ENCODE measurements around the gene RSRC1.
A peak's percentile ranks its signal among the peaks of the same experiment; 100 is the strongest.
"Not testable (repeated sequence)": the region's sequence is repeated elsewhere in the genome, so short reads cannot be mapped to it uniquely, and the experiment has no call there.

RSRC1 gene

DNA sequence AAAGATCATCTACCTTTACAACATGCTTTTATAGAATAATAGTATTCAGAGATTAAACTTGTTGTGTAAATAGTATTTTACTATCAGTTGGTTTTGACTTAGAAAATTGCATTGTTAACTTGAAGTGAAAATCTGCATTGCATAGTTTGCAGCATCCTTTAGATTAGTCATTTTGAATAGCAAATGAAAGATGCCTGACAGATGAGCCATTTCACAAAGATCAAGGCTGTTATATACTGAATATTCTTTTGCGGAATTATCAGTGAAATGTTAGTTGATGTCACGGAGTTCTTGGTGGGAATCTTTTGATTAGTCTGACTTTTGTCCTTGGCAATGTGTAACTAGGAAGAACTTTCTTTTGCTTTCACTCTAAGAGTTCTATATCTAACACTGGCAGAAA is 24.5 kb downstream of the RSRC1 start:
- DNase-seq = no peak

DNA sequence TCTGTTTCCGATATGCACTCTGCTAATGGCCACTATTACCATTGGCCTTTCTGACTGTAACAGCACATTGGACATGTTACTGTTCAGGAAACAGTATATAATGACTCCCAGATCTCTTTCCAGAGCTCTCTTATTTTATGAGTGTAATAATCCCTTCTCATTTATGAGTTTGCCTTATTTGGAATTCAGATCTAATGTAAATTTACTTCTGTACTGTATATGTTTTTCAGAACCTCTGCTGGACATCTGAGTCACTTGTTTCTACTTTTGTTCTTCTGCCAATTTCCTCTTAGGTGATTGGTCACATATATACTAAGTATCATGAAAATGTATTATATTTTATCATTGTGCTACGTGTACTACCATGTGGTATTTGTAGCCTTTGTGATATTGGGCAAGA is 30.5 kb downstream of the RSRC1 start:
- DNase-seq = no peak

DNA sequence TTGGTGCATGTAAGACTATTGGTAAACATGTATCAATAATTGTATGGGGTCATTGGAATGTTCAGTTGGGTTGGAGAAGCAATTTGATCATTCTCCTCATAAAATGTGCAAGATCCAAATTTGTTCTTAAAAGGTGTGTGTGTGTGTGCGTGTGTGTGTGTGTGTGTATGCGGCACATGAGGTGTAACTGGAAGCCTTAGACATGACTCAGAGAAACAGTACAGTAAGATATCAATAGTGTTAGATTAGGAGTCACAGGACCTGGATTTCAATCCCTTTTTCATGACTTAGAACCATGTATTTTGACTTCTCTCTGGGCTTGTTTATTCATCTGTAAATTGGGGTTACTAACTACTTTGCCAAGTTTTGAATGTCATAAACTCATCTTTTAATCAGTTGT is 38.3 kb downstream of the RSRC1 start:
- no peak for DNase-seq

DNA sequence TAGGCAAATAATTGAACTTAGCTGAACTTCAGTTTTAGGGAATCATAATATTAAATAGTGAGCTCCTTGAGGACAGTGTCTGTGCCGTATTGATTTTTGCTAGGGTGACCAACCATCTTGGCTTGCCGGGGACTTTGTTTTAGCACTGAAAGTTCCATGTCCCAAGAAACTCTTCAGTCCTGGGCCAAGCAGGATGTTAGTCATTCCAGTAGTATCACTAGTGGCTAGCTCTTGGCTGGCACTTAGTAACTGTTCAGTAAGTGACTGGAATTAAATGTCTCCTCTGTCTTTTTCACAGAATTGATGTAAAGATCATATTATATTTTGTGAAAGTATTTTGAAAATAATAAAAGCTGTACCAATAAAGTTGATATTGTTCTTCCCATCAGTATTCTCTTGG is 42.3 kb downstream of the RSRC1 start:
- DNase-seq = no peak

DNA sequence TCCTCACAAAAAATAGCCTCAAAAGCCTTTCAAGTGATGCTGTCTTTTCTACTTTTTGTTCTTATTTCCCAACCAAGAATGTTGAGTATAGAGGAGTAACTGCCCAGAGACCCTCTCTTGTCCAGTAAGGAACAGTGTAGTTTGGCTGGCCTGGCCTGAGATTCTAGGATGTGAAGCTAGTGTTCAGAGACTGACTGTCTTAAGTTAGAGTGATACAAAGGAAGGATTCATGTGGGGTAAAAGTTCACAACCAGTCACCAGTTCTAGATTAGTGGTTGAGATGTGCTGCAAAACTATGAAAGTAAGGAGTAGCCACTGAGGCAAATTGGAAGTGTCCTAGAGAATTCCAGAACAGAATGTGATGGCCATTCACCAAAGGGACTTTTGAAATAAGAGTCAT is 49.1 kb downstream of the RSRC1 start:
- no peak for DNase-seq

DNA sequence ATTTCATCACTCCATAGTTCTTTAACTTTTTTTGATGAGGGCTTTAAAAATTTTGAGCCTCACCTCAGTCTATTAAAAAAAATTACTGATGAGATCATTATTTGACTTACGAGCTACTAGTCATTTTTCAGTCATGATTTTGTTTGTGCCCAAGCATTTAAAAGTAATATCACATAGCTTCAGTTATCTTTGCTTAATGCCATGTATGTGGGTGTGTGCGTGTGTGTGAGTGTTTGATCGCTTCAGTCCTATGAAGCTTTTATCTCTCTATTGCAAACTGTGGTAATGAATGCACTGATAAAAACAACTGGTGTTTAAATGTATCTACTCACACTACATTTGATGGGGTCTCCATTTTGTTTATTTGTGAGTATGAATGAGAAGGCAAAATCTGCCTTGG is 49.8 kb downstream of the RSRC1 start:
- DNase-seq = no peak

DNA sequence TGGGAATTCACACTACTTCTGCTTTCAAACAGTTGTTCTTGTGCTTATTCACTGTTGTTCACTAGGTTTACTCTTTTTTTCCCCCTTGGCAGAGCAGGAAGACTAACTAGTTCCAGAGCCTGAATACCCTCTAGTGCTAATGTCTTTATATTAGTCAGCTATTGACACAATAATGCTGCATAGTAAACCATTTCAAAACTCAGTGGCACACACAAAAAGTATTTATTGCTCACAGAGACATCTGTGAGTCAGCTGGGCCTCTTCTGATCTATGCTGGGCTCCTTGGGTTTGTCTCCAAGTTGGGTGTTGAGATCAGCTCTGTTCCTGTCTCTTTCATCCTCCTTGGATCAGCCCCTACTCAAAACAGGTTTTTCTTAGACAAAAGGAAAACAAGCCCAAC is 51.1 kb downstream of the RSRC1 start:
- no peak for DNase-seq

DNA sequence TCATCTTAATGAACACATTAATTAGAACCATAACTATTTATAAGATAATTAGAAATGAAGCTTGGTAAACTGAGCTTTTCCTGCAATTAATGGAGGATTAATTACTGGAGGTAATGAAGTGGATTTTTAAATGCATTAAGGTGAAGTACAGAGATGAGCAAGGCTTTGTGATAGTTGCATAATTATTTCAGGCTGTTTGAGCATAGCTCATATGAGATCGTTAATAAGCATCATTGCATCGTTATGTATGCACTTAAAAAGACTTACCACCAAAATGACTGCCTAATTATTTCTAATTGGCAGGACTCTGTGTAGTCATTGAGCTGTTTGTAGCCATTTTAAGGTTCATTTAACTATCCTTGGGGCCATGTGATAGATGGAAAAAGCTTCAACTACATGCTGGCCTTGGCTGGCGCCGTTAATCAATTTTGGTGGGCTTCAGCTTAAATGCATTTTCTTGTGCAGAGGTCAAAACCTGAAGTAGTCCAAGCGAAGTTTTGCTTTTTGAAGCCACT is 55.3 kb downstream of the RSRC1 start:
- no peak for DNase-seq

DNA sequence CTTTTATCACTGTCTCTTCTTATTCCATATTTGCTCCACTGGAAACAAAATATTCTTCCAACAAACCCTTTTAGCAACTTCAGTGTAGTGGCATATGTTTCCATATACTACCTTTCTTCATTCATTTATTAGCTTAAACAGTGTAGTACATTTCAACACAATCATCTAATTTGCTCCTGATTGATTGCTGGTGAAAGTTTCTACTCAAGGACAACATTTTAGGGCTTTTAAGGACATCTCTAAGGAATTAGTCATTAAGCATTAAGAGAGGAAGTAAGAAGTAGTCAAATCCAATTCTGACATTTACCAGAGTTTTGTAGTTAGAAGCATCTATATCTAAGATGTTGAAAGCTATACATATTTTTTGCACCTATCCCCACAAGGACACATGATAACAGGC is 55.8 kb downstream of the RSRC1 start:
- DNase-seq = no peak

DNA sequence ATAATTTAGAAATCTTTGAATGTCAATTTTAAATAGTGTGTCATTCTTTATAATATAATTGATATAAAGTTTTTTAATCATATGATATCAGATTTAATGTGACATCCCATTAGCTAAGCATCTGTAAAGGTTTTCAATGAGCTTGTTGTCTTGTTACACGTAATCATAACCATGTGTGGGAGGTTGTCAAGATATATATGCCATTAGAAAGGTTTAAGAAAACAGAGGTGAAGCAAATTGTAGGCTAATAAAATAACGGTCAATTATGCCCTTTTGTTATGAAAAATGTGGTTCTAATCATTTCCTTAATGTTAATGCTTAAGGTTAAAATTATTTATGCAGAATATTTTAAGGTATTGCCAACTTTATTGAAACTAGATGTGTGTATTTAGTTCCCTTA is 56.3 kb downstream of the RSRC1 start:
- no peak for DNase-seq

DNA sequence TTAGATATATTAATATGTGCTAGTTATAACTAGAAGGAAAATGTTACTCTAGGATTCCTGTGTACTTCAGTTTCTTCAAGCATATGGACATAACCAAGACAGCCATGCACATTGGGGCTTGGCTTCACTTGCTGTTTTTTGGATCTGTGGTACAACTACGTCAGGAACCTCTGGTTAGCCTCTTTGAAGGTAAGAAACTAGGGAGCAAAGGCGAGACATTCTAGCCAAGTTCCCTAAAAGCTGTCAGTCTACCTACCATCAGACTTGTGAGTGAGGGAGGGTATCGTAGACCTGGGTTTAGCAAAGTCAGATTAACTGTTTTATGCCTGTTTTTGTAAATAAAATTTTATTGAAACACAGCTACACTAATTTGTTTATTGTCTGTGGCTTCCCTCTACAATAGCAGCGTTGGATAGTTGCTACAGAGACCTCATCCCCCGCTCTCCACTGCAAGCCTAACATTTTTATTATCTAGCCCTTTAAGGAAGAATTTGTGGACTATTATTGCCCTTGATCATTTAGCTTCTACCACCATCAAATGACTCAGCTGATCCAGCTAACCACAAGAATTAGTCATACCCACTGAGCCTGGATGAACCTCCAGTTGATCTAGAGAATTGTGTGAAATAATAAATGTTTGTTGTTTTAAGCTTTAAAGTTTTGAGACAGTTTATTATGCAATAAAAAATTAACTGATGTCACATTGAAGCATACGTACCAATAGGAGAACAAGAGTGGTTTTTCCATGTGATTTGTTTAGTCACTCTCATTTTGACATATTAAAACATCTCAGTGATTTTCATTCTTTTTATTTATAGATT is 58.1 kb downstream of the RSRC1 start:
- peak; percentile 5 for DNase-seq

DNA sequence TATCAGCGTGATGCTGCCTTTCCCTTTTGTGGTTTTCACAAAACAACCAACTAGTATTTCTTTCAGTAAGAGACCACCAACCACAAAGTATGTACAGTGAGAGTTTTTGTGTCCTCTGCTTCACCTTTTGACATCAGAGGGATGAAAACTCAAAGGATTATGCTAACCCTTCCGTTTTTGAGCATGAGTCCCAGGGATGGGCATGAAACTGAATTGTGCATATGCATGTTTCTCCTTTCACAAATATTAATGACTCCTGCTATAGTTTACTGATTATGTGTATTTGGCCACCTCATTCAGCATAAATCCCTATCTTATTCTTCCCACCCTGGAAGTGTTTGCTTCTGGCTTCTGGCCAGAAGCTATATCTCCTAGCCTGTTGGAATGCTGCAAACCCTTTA is 59.2 kb downstream of the RSRC1 start:
- DNase-seq = no peak

DNA sequence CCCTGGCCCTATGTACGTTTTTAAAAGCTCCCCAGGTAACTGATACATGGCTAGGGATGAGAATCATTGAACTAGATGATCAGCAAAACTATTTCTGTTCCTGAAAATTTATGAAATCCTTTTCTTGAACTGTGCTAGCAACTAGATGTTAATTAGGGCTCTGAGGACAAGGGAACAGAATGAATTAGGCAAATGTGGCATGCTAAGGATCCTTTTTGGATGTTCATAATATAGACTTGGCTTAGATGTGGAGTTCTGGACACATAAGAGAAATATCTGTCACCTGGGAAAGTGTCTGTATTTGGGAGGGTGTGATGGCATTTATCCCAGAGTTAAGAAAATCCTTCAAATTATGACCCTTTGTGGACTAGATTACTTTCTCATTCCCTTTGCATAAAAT is 71.2 kb downstream of the RSRC1 start:
- no peak for DNase-seq

DNA sequence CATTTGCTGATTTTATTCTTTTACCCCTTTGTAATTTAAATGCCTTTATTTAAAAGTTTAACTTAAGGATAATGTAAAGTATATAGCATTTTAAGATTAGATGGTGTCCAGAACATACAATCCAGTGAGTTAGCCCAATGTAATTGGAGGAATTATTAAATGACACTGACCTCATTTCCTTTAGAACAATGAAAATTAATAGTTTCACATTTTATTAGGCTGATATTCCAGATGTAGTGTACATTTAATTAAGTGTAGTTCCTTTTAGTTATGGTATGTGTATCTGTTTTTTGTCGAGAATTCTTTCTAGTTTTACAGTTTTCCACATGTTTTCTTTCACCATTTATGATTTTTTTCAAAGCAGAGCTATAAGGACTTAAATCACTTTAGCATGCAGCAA is 75.8 kb downstream of the RSRC1 start:
- no peak for DNase-seq

DNA sequence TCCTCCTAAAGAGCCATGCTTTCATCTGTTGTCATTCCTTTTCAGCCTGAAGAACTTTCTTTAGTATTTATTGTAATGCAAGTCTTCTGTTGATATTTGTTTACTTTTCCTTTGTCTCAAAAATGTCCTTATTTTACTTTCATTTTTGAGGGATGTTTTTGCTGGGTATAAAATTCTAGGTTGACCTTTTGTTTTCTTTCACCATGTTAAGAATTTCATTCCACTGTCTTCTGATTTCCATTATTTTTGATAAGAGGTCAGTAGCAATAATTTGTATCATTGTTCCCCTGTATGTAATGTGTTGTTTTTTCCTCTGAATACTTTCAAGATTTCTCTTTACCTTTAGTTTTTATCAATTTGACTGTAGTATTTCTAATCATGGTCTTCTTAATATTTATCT is 91.1 kb downstream of the RSRC1 start:
- no peak for DNase-seq

DNA sequence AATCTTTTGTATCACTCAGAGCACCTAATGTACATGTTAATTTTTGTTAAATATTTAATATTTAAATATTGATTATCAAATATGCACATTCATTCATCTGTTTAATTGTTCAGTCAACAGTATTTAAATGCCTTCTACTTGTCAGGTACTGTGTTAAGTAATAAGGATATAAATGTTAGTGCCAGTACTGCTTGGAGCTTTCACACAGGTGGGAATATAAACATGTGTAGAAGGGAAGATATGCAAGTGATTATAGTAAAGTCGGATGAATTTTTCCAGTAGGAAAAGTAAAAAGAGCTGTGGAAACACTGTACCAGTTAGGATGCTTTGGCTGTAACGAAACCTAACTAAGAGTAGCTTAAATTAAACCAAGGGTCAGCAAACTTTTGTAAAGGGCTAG is 95.4 kb downstream of the RSRC1 start:
- DNase-seq = no peak

DNA sequence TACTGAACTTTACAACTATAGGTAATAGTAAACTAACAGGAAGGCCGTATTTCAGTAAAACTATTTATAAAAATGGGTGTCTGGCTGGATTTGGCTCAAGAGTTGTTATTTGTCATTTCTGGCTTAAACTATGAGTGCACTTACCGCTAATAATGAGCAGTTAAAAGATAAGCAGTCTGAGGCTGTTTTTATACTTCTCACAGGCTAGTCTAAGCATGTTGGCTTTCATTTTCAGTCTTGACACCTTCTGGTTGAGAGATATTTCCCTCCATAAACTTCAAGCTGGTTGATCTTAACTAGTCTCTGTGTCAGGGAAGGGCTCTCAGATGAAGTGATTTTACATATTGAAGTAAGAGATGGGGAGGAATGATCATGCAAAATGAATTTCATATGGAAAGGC is 96.1 kb downstream of the RSRC1 start:
- no peak for DNase-seq

DNA sequence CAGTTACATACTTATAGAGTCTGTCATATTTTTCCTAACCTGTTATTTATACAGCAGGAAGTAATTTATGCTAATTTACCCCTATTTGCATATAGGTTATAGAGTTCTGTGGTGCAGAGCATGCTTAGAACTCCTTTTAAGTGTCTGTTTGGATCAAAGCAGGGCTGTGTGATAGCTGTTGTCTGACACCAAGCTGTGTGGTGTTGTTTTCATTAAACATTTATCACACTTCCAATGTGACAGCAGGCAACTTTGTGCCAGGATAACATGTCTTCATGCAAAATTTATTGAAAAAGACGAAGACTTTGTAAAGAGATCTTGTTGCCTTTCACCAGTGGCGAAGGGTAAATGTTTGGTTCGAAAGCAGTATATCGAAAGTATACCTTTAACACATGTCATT is 100.2 kb downstream of the RSRC1 start:
- DNase-seq = no peak

DNA sequence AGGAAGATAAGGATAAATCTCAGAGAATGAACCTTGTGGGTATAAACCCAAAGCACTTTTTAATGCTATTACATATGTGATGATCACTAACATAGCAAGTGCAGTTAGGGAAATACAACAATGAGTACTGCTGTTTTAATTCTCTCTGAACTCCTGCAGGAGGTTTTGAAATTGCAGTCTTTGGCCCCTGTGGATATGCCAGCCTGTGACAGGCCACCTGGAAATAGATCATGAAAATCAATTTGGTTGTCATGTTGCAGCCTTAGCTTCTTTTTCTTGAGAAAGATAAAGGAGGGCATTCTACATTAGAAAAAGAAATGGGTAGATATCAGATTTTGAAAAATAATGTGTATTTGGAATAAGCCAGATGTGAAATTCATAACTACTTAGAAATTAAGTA is 103.6 kb downstream of the RSRC1 start:
- DNase-seq = no peak

DNA sequence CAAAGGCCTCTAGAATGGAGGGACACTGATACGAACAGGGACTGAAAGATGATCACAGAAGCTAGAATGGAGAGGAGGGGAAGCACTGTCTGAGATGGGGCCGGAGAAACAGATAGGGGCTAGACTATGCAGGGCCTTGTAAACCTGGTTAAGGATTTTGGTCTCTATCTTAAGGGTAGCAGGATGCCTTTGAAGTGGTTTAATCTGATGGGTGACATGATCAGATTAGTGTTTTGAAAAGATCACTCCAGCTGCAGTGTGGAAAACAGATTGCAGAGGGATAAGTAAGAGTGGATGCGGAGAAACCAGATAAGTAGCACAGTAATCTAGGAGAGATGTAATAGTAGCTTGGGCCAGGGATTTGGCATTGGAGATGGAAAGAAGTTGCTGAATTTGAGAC is 108.1 kb downstream of the RSRC1 start:
- no peak for DNase-seq

DNA sequence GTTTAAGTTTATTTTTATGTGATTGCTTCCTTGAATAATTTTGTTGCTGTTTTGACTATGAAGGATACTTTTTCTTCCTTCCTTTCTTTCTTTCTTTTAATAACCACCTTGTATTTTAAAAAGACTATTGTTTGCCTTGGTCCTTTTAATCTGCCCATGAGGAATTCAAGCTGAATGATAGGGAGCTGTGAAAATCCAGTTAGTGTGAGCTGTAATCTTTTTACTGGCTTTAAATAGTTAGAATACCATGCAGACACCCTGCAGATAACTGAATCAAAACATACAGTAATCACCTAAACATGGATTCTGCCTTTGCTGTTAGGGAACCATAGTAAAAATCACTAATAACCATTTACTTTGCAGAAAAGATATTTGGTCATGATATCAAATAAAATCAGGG is 110.7 kb downstream of the RSRC1 start:
- DNase-seq = no peak

DNA sequence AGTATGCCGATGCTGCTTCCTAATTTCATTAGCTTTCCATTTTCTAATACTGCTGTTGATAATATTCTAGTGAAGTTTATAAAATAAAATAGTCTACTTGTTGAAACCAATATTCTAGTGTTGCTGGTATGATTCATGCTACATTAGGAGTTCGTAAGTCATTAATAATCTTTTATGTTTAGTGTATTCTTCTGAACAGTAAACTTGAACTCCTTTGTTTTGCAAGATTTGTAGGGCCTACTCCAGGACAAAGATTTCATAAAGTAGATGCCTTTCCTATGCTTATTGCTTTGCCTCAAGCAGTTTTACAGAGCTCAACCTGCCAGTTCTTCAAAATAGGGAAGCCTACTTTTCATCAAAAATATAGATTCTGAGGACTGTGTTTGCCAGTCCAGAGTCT is 111.5 kb downstream of the RSRC1 start:
- no peak for DNase-seq

DNA sequence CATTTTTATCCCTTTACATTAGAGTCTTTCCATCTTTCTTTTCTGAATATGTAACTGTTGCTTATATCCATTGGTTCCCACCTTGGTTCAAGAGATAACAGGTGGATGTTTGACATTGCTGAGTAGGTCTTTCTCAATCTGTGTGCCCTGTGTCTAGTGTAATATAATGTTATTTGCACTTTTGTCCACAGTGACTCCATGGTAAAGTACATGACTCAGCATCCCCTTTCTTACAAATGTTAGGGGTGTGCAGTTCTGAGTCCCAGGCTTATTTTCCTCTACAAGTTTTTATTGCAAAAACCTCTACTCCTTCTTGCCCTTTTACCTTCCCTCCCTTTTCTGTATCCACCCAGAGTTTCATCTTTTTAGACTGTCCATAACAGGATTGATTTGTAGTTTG is 116.5 kb downstream of the RSRC1 start:
- DNase-seq = no peak

DNA sequence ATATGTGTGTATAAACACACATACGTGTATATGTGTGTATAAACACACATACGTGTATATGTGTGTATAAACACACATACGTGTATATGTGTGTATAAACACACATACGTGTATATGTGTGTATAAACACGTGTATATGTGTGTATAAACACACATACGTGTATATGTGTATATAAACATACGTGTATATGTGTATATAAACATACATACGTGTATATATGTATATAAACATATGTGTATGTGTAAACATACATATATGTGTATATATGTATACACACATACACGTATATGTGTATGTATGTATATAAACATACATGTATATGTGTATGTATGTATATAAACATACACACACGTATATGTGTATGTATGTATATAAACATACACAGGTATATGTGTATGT is 119.1 kb downstream of the RSRC1 start:
- not testable (repeated sequence) for DNase-seq

DNA sequence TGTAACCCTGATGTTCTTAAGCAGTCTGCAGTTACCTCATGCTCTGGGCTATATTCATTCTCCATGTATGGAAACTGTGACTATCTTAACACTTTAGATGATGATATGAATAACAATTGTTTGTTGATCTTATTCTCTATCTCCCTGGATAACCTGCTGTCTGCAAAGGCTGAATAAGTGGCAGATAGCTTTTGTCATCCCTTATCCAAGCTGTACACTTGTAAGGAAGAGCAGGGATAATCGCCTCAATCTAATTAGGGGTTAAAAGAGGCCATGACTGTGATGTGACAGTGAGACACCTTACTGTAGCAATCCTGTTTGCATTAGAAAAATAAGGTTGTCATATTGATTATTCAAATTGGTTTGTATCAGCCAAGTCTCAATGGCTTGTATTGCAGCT is 123.9 kb downstream of the RSRC1 start:
- no peak for DNase-seq

All from CD4-positive, alpha-beta T cell treated with Interferon gamma for 1 hour (primary cell).